GM18520 (cell line): ENCODE data around the gene CCDC112.
"Not testable (repeated sequence)": the region's sequence is repeated elsewhere in the genome, so short reads cannot be mapped to it uniquely, and the experiment has no call there.

Experiments
- ATAC-seq: cut with Tn5 transposase; IDR thresholded peaks from one replicate; pipeline ENCODE4 v1.9.1; 2021; ENCODE audit not compliant: unreplicated experiment

CCDC112 gene

GRCh38 chr5:115296124-115297022 lies at the start of gene CCDC112:
CCDC112 (minus strand) TSS chr5:115296654; CDS start chr5:115296543, 111 bp downstream.
- ATAC-seq, result peak; percentile 60

DNA sequence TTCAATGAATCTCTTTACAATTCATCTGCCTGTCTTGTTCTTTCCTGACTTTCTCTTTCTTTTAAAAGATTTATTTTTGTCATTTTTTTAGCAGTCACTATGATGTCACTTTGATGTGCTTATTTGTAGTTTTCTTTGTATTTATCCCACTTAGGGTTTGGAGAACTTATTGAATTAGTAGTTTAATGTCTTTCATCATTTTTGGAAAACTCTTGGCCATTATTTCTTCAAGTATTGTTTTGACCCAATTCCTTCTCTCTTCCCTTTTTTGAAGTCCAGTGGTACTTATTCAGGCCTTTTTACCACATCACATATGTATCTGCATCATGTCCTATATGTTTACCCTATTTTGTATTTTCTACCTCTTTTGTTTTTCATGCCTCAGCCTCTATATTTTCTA lies 48.9 kb upstream of the CCDC112 start:
- no peak for ATAC-seq

DNA sequence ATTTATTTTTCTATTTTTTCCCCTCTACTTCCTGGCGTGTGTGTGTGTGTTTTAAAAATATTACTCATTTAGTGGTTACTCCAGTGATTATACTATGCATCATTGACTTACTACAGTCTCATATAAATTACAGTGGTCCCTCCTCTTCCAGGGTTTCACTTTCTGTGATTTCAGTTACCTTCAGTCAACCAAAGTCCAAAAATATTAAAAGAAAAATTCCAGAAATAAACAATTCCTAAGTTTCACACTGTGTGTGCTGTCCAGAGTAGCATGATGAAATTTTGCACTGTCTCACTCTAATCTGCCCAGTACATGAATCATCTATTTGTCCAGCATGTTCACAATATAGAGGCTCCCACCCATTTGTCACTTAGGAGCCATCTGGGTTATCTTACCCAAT lies 47.4 kb upstream of the CCDC112 start:
- ATAC-seq, result no peak

DNA sequence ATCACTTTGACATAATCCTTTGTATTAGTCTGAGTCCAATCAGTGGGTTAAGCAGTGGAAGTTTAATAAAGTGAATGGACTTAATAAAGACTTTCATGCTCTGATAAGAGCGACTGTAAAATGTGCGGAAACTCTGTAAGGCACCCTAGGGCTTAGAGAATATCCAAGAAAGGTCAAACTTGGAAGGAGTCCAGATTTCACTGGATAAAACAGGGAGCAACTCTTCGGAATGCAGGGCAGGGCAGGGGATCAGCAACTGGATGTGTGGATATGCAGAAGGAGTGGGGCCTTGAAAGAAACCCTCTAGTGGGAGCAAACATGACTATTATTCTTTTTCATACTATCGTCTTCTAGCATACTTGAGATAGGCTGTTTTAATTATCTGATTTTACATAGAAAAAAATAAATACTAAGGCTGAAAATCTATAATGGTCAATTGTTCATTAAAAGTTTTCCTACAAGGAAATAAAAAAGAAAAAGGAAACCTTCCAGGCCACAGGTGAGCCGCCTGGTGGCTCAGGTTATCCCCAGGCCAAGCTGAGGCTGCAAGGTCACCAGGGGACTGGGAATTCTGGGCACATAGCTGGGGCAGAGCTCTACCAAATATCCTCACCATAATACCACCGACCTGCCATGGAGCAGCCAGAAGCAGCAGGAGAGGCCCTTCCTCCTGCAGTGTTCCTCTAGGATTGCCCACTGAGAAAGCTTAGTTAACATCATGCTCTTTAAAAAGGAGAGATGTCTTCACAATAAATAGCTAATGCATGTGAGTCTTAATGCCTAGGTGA lies 46.3 kb upstream of the CCDC112 start:
- no peak for ATAC-seq

- ATAC-seq, result no peak
Observed at GRCh38 chr5:115341745-115342144, 45.3 kb upstream of the CCDC112 start.

- no peak for ATAC-seq
Observed at GRCh38 chr5:115338851-115339250, 42.4 kb upstream of the CCDC112 start.

- ATAC-seq, result no peak
Observed at GRCh38 chr5:115337882-115338281, 41.4 kb upstream of the CCDC112 start.

GRCh38 chr5:115336964-115337363 lies 40.5 kb upstream of the CCDC112 start:
- no peak for ATAC-seq

DNA sequence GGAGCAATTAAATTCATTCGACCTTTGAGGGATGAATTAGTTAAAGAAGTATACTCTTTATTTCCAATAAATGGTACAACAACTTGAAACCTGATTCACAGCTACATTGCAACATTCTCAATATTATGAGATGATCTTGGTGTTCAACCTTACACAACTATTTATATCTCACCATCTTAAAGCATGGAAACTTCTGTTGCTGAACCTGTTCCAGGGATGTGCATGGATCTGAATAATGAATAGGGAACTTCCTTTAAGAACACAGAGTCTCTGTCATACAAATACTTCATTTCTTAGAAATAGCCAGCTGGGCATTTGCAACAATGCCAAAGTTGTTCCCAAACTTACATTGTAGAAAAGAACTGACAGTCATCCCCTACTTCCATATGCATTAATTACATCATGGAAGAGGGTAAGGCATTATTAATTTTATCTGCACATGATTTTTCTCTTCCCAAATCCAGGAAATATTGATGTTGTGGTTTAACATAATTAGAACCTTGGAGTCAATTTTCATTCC lies 39.8 kb upstream of the CCDC112 start:
- no peak for ATAC-seq

- no peak for ATAC-seq
Observed at GRCh38 chr5:115335301-115335700, 38.8 kb upstream of the CCDC112 start.

DNA sequence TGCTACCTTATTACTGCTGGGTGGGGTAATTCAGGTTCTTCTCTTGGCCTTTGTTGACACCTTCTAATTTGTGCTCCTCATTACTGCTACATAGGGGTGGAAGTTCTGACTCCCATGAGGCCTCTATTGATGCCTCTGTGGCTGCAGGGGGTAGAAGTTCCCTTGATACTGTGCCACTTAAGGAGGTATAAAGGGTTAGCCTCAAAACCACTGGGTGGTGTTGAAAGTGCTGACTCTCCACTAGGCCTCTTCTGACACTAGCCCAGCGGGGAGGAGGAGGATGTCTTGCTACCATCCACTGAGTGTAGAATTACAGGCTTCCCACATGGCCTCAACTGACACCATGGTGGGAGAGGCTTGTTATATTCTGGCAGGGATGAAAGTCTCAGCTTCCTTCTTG lies 36.7 kb upstream of the CCDC112 start:
- peak; percentile 50 for ATAC-seq

GRCh38 chr5:115330830-115331229 lies 34.4 kb upstream of the CCDC112 start:
- peak; percentile 41 for ATAC-seq

- ATAC-seq, result no peak
Observed at GRCh38 chr5:115329475-115329874, 33.0 kb upstream of the CCDC112 start.

- ATAC-seq, result not testable (repeated sequence)
Observed at GRCh38 chr5:115328617-115329274, 32.3 kb upstream of the CCDC112 start.

GRCh38 chr5:115325296-115325959 lies 29.0 kb upstream of the CCDC112 start:
- no peak for ATAC-seq

DNA sequence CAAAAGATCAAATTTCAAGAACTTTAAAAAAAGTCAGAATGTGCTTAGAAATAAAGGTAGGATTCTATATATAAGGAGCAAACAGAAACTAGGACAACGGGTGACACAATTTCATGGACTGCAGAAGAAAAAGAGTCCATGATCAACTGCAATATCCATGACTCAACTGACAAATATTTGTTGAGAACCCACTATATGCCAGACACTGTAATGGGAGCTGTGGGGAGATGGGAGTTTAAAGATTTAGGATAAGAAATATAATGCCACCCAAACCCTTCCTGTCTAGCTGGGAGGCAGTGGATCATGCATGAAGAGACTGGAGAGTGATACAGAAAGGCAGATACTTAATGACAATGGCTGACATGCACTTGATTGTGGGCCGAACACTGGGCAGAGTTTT lies 27.6 kb upstream of the CCDC112 start:
- ATAC-seq, result no peak

GRCh38 chr5:115322729-115323128 lies 26.3 kb upstream of the CCDC112 start:
- no peak for ATAC-seq

GRCh38 chr5:115321309-115321708 lies 24.9 kb upstream of the CCDC112 start:
- ATAC-seq, result no peak

DNA sequence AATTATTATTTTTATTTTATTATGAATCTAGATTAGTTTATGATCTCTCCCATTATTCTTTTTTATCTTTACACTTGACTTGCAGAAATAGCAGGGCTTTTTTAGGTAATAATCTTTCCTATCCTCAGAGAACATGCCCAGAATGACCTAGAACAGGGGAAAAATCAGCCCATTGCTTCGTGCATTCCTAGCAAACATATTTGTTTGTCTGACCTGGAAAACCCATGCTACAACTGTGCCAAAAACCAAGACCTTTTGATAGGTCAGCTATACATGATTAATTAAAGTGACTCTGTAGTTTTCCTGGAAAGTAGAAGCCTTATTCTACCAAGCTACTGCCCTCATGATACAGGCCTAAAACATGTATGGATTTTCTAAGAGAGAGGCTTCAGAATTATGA lies 24.1 kb upstream of the CCDC112 start:
- ATAC-seq, result no peak

GRCh38 chr5:115320006-115320405 lies 23.6 kb upstream of the CCDC112 start:
- no peak for ATAC-seq

GRCh38 chr5:115319007-115319406 lies 22.6 kb upstream of the CCDC112 start:
- ATAC-seq, result no peak
